Measurements from ENCODE around the gene SNX19. TPM values are rescaled to one million over a fixed set of nuclear protein-coding genes. Genes with fewer than 3 reads are reported as not detected.

The SNX19 gene
- polyA plus RNA-seq, 1 of the 3 experiments (the other 2 are of a cell fraction): 16.6 TPM

GRCh38 chr11:130947058-130947457 is 30.8 kb upstream of the SNX19 start:
- CTCF ChIA-PET: no interaction called here
- Histone ChIP-seq H4K20me1 (ENCODE audit: insufficient read depth) (no peaks in the 10 kb centered on the region), H3K9me3 (no peaks in the 10 kb centered on the region), H3K9ac (no peak overlapping the region), H3F3A (replicated peaks; ENCODE audit: insufficient read depth) (no peaks in the 10 kb centered on the region), H3K79me2 (ENCODE audit: insufficient read depth) (no peaks in the 10 kb centered on the region), H3K4me1 (ENCODE audit: control insufficient read depth in 1 of 2, insufficient read depth in 2 of 2, low read depth in 1 of 2, low read length in 1 of 2) (0 out of 4 replicates have a peak, but pooled peaks cover 0 to 3% of the 10 kb centered on the region in 2 experiments), H3K27me3 (ENCODE audit: insufficient read depth) (no peaks in the 10 kb centered on the region), H3K4me3 (ENCODE audit: low read depth in 2 of 2, low read length in 1 of 2) (no peak overlapping the region), H3K9me2 (no peaks in the 10 kb centered on the region), H2AFZ (ENCODE audit: low read depth) (no peak overlapping the region), H3K4me2 (no peak overlapping the region), H3K36me3 (replicated peaks in 1 of 2; ENCODE audit: control insufficient read depth in 1 of 2, insufficient read depth in 2 of 2, low read length in 1 of 2) (no peaks in the 10 kb centered on the region), H3K27ac (ENCODE audit: low read depth in 2 of 2, low read length in 1 of 2) (no peak overlapping the region)
- no peak for DNase-seq
- POLR2A ChIA-PET: no interaction called here
- WGBS (ENCODE audit: low lambda C conversion rate): 23% methylated on average over 3 of the region's 3 CpGs
- TF ChIP-seq TCF12 (IDR thresholded peaks at IDR 0.05) (no peak), RAD21 (IDR thresholded peaks at IDR 0.05; ENCODE audit: low read length) (no peak), EZH2phosphoT487 (IDR thresholded peaks at IDR 0.05; ENCODE audit: borderline replicate concordance, low read depth) (no peak), GABPA (IDR thresholded peaks at IDR 0.05; ENCODE audit: low read depth) (no peak), FOSL2 (IDR thresholded peaks at IDR 0.05; ENCODE audit: borderline replicate concordance, low read depth) (no peak), GATA2 (CRISPR knock-in tag; IDR thresholded peaks at IDR 0.05) (no peak), MEF2A (IDR thresholded peaks at IDR 0.05; ENCODE audit: borderline replicate concordance, low read depth) (no peak), FOXJ3 (CRISPR knock-in tag; IDR thresholded peaks at IDR 0.05) (no peak), NRF1 (IDR thresholded peaks at IDR 0.05; ENCODE audit: low read depth, low read length) (no peak), TEAD4 (IDR thresholded peaks at IDR 0.05; ENCODE audit: borderline replicate concordance, insufficient read depth) (no peak), TAF1 (IDR thresholded peaks at IDR 0.05; ENCODE audit: borderline replicate concordance, low read depth, low read length) (no peak), USF2 (IDR thresholded peaks at IDR 0.05; ENCODE audit: borderline replicate concordance, low read depth, low read length) (no peak), NFIC (IDR thresholded peaks at IDR 0.05; ENCODE audit: borderline replicate concordance) (no peak), SMC3 (IDR thresholded peaks at IDR 0.05; ENCODE audit: low read depth, low read length) (no peak)
- TF ChIP-seq, protein P1, sequence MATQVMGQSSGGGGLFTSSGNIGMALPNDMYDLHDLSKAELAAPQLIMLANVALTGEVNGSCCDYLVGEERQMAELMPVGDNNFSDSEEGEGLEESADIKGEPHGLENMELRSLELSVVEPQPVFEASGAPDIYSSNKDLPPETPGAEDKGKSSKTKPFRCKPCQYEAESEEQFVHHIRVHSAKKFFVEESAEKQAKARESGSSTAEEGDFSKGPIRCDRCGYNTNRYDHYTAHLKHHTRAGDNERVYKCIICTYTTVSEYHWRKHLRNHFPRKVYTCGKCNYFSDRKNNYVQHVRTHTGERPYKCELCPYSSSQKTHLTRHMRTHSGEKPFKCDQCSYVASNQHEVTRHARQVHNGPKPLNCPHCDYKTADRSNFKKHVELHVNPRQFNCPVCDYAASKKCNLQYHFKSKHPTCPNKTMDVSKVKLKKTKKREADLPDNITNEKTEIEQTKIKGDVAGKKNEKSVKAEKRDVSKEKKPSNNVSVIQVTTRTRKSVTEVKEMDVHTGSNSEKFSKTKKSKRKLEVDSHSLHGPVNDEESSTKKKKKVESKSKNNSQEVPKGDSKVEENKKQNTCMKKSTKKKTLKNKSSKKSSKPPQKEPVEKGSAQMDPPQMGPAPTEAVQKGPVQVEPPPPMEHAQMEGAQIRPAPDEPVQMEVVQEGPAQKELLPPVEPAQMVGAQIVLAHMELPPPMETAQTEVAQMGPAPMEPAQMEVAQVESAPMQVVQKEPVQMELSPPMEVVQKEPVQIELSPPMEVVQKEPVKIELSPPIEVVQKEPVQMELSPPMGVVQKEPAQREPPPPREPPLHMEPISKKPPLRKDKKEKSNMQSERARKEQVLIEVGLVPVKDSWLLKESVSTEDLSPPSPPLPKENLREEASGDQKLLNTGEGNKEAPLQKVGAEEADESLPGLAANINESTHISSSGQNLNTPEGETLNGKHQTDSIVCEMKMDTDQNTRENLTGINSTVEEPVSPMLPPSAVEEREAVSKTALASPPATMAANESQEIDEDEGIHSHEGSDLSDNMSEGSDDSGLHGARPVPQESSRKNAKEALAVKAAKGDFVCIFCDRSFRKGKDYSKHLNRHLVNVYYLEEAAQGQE (IDR thresholded peaks at IDR 0.05; ENCODE audit: low read depth, low read length): no peak
- TF ChIP-seq, protein P2, sequence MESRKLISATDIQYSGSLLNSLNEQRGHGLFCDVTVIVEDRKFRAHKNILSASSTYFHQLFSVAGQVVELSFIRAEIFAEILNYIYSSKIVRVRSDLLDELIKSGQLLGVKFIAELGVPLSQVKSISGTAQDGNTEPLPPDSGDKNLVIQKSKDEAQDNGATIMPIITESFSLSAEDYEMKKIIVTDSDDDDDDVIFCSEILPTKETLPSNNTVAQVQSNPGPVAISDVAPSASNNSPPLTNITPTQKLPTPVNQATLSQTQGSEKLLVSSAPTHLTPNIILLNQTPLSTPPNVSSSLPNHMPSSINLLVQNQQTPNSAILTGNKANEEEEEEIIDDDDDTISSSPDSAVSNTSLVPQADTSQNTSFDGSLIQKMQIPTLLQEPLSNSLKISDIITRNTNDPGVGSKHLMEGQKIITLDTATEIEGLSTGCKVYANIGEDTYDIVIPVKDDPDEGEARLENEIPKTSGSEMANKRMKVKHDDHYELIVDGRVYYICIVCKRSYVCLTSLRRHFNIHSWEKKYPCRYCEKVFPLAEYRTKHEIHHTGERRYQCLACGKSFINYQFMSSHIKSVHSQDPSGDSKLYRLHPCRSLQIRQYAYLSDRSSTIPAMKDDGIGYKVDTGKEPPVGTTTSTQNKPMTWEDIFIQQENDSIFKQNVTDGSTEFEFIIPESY (IDR thresholded peaks at IDR 0.05; ENCODE audit: borderline replicate concordance, low read depth): no peak

Measured in SK-N-SH (cell line).